Osteoblast (primary cell): ENCODE measurements around the gene PIEZO2. TPM values are rescaled to one million over a fixed set of nuclear protein-coding genes. Genes with fewer than 3 reads are reported as not detected.

Experiments
- DNase-seq: peaks from one replicate; pipeline ENCODE4 v3.0.0; 2011; ENCODE audit warnings: low spot score, mixed read lengths; ENCODE audit not compliant: insufficient read length; ENCODE audit errors: missing footprints
- H2AFZ ChIP-seq: 2 replicates; pipeline ENCODE4 v1.6.0; 2011; ENCODE audit warnings: mild to moderate bottlenecking, low read length
- H3K27ac ChIP-seq: 2 replicates; pipeline ENCODE4 v1.5.1; 2011; ENCODE audit warnings: mild to moderate bottlenecking, low read depth, low read length, moderate library complexity
- H3K27me3 ChIP-seq: 2 replicates; pipeline ENCODE4 v1.6.0; 2012; ENCODE audit warnings: mild to moderate bottlenecking, control low read depth, inconsistent platforms, low read length, moderate library complexity; ENCODE audit not compliant: insufficient read depth
- H3K36me3 ChIP-seq: 2 replicates; pipeline ENCODE4 v1.5.1; 2011; ENCODE audit warnings: mild to moderate bottlenecking, low read length, control low read depth, moderate library complexity; ENCODE audit not compliant: insufficient read depth
- H3K4me1 ChIP-seq: 2 replicates; pipeline ENCODE4 v1.5.1; 2011; ENCODE audit warnings: mild to moderate bottlenecking, low read length, control low read depth, moderate library complexity; ENCODE audit not compliant: insufficient read depth
- H3K4me2 ChIP-seq: 2 replicates; pipeline ENCODE4 v1.6.0; 2011; ENCODE audit warnings: mild to moderate bottlenecking, low read length; ENCODE audit not compliant: insufficient read depth
- H3K4me3 ChIP-seq: fragments of 200-600 bp; sonication (generic); 3 replicates; pipeline ENCODE4 v1.5.1; 2012; ENCODE audit warnings: mild to moderate bottlenecking, low read length, inconsistent platforms; ENCODE audit not compliant: insufficient read depth
- H3K79me2 ChIP-seq: 2 replicates; pipeline ENCODE4 v1.6.0; 2012; ENCODE audit warnings: mild to moderate bottlenecking, low read length, control low read depth, inconsistent platforms; ENCODE audit not compliant: insufficient read depth
- H3K9me3 ChIP-seq: 2 replicates; pipeline ENCODE4 v1.5.1; 2011; ENCODE audit warnings: low read depth, low read length, control low read depth
- H4K20me1 ChIP-seq: 2 replicates; pipeline ENCODE4 v1.6.0; 2012; ENCODE audit warnings: mild to moderate bottlenecking, low read length, control low read depth; ENCODE audit not compliant: insufficient read depth
- CTCF ChIP-seq: IDR thresholded peaks from 2 replicates; pipeline ENCODE4 v1.5.1; 2011; ENCODE audit warnings: mild to moderate bottlenecking, low read depth, low read length, moderate library complexity; ENCODE audit errors: extremely low read depth
- total RNA-seq: library from RNA; depleted of rRNA; stranded (reverse); fragments of >200 nt; gene quantifications from 2 replicates; pipeline ENCODE4 v1.2.3, GENCODE V29; 2012

PIEZO2 gene
- total RNA-seq, 1 donor: 46.7 TPM

- Histone ChIP-seq H3K9me3 (no peaks in the 10 kb centered on the region), H3K36me3 (no peaks in the 10 kb centered on the region), H3K79me2 (no peaks in the 10 kb centered on the region), H3K27ac (no peak overlapping the region), H3K27me3 (peaks cover 3% of the 10 kb centered on the region), H2AFZ (no peak overlapping the region), H3K4me1 (peaks cover 11% of the 10 kb centered on the region), H4K20me1 (no peaks in the 10 kb centered on the region), H3K4me2 (no peak overlapping the region), H3K4me3 (no peak overlapping the region)
- TF ChIP-seq CTCF: no peak
- no peak for DNase-seq
Measured at GRCh38 chr18:10750191-10751035, 399.0 kb downstream of the PIEZO2 start.

- peak overlapping the region; percentile 46 for H3K27ac ChIP-seq
- no peak overlapping the region for H2AFZ ChIP-seq
- no peaks in the 10 kb centered on the region for H3K9me3 ChIP-seq
- H4K20me1 ChIP-seq: no peaks in the 10 kb centered on the region
- no peaks in the 10 kb centered on the region for H3K79me2 ChIP-seq
- H3K4me2 ChIP-seq: peak overlapping the region; percentile 16
- no peak for DNase-seq
- no peaks in the 10 kb centered on the region for H3K36me3 ChIP-seq
- peaks cover 11% of the 10 kb centered on the region for H3K4me1 ChIP-seq
- no peak for TF ChIP-seq CTCF
- H3K27me3 ChIP-seq: peaks cover 8% of the 10 kb centered on the region
- H3K4me3 ChIP-seq: no peak overlapping the region
Measured at GRCh38 chr18:10748641-10749040, 400.7 kb downstream of the PIEZO2 start.

GRCh38 chr18:10745971-10746370 is 403.4 kb downstream of the PIEZO2 start:
- Histone ChIP-seq H3K4me1 (peaks cover 11% of the 10 kb centered on the region), H3K27ac (no peak overlapping the region), H3K79me2 (no peaks in the 10 kb centered on the region), H3K27me3 (peaks cover 8% of the 10 kb centered on the region), H3K9me3 (no peaks in the 10 kb centered on the region), H3K4me2 (no peak overlapping the region), H3K4me3 (no peak overlapping the region), H2AFZ (no peak overlapping the region), H4K20me1 (no peaks in the 10 kb centered on the region), H3K36me3 (no peaks in the 10 kb centered on the region)
- TF ChIP-seq CTCF: no peak
- no peak for DNase-seq

- Histone ChIP-seq H3K4me2 (no peak overlapping the region), H3K27me3 (peaks cover 8% of the 10 kb centered on the region), H2AFZ (no peak overlapping the region), H4K20me1 (no peaks in the 10 kb centered on the region), H3K4me1 (peaks cover 11% of the 10 kb centered on the region), H3K4me3 (no peak overlapping the region), H3K36me3 (no peaks in the 10 kb centered on the region), H3K27ac (no peak overlapping the region), H3K9me3 (no peaks in the 10 kb centered on the region), H3K79me2 (no peaks in the 10 kb centered on the region)
- no peak for DNase-seq
- TF ChIP-seq CTCF: no peak
Measured at GRCh38 chr18:10745219-10745618, 404.1 kb downstream of the PIEZO2 start.
